WTC11 (cell line): ENCODE results near the gene PIGQ. TPM values are rescaled to one million over a fixed set of nuclear protein-coding genes. Genes with fewer than 3 reads are reported as not detected.
A peak's percentile ranks its signal among the peaks of the same experiment; 100 is the strongest.

Experiments used
- ATAC-seq: fragments of 200-7000 bp; cut with Tn5 transposase; 2 replicates; pipeline ENCODE4 v1.10.0; 2021; ENCODE audit warnings: mild to moderate bottlenecking, moderate library complexity
- CTCF ChIA-PET: fragments of 300-600 bp; sonication (Branson Sonifier 250); formaldehyde crosslinking; loops from one replicate; lab custom pipeline; 2021; ENCODE audit warnings: antibody characterized with exemption; lab: Charles Lee
- POLR2A ChIA-PET: fragments of 350-600 bp; sonication (Branson Sonifier 250); formaldehyde crosslinking; loops from one replicate; lab custom pipeline; 2021; ENCODE audit warnings: antibody characterized with exemption; lab: Charles Lee
- DNase-seq: peaks from one replicate; pipeline ENCODE4 v3.0.0; 2021; ENCODE audit warnings: low spot score
- H3K27ac Mint-ChIP-seq: 2 replicates; pipeline ENCODE4 v1.8.0; 2021; ENCODE audit warnings: mixed read lengths
- H3K27me3 Mint-ChIP-seq: 2 replicates; pipeline ENCODE4 v1.8.0; 2021; ENCODE audit warnings: low read depth, mild to moderate bottlenecking, moderate library complexity, mixed read lengths
- H3K36me3 Mint-ChIP-seq: 2 replicates; pipeline ENCODE4 v1.8.0; 2021; ENCODE audit warnings: mixed read lengths
- H3K4me1 Mint-ChIP-seq: 2 replicates; pipeline ENCODE4 v1.8.0; 2022; ENCODE audit warnings: mixed read lengths
- H3K4me3 Mint-ChIP-seq: 2 replicates; pipeline ENCODE4 v1.8.0; 2021; ENCODE audit warnings: mild to moderate bottlenecking, moderate library complexity, mixed read lengths
- H3K9me3 Mint-ChIP-seq: 2 replicates; pipeline ENCODE4 v1.8.0; 2021; ENCODE audit warnings: mixed read lengths
- ARID4B ChIP-seq: sonication (generic); formaldehyde crosslinking; IDR thresholded peaks from 2 replicates; pipeline ENCODE4 v1.8.0; 2023; ENCODE audit warnings: missing genetic modification reagents, mild to moderate bottlenecking, borderline replicate concordance
- ATF3 ChIP-seq: sonication (generic); formaldehyde crosslinking; conservative IDR thresholded peaks from 2 replicates; pipeline ENCODE4 v1.8.1; 2022; ENCODE audit warnings: mild to moderate bottlenecking, missing genetic modification reagents
- CREM ChIP-seq: sonication (generic); formaldehyde crosslinking; IDR thresholded peaks from 2 replicates; pipeline ENCODE4 v1.8.1; 2022; ENCODE audit warnings: mild to moderate bottlenecking, missing genetic modification reagents, moderate library complexity
- FOXJ3 ChIP-seq: sonication (generic); formaldehyde crosslinking; IDR thresholded peaks from 2 replicates; pipeline ENCODE4 v1.9.0; 2021; ENCODE audit warnings: missing genetic modification reagents, mild to moderate bottlenecking, borderline replicate concordance
- FOXK1 ChIP-seq: sonication (generic); formaldehyde crosslinking; IDR thresholded peaks from 2 replicates; pipeline ENCODE4 v1.8.0; 2022; ENCODE audit warnings: mild to moderate bottlenecking, moderate library complexity, missing genetic modification reagents
- FOXP1 ChIP-seq: sonication (generic); formaldehyde crosslinking; IDR thresholded peaks from 2 replicates; pipeline ENCODE4 v1.8.0; 2022; ENCODE audit warnings: missing genetic modification reagents, mild to moderate bottlenecking, moderate library complexity, borderline replicate concordance
- FOXP4 ChIP-seq: sonication (generic); formaldehyde crosslinking; IDR thresholded peaks from 2 replicates; pipeline ENCODE4 v1.8.0; 2022; ENCODE audit warnings: mild to moderate bottlenecking, missing genetic modification reagents
- JUN ChIP-seq: sonication (generic); formaldehyde crosslinking; IDR thresholded peaks from 2 replicates; pipeline ENCODE4 v1.8.0; 2023; ENCODE audit warnings: mild to moderate bottlenecking, missing genetic modification reagents
- MAX ChIP-seq: sonication (generic); formaldehyde crosslinking; IDR thresholded peaks from 2 replicates; pipeline ENCODE4 v1.8.0; 2022; ENCODE audit warnings: mild to moderate bottlenecking, missing genetic modification reagents
- NFE2L1 ChIP-seq: sonication (generic); formaldehyde crosslinking; IDR thresholded peaks from 2 replicates; pipeline ENCODE4 v1.8.1; 2023; ENCODE audit warnings: missing genetic modification reagents
- STAT6 ChIP-seq: sonication (generic); formaldehyde crosslinking; conservative IDR thresholded peaks from 2 replicates; pipeline ENCODE4 v1.8.1; 2023; ENCODE audit warnings: mild to moderate bottlenecking, low read depth, missing genetic modification reagents, moderate library complexity
- TCF7 ChIP-seq: sonication (generic); formaldehyde crosslinking; IDR thresholded peaks from 2 replicates; pipeline ENCODE4 v1.8.0; 2022; ENCODE audit warnings: mild to moderate bottlenecking, low read depth, missing genetic modification reagents, moderate library complexity
- TEAD4 ChIP-seq: sonication (generic); formaldehyde crosslinking; IDR thresholded peaks from 2 replicates; pipeline ENCODE4 v1.8.0; 2022; ENCODE audit warnings: mild to moderate bottlenecking, missing genetic modification reagents
- total RNA-seq: library from RNA; stranded (reverse); gene quantifications from 3 replicates; pipeline ENCODE4 v1.2.3, GENCODE V29; 2021

The PIGQ gene
- total RNA-seq, 1 experiment from 2014 or later, result 63.7 TPM

GRCh38 chr16:626787-627453, 57.2 kb downstream of the PIGQ start:
- no peak overlapping the region for H3K27ac Mint-ChIP-seq
- no peaks in the 10 kb centered on the region for H3K9me3 Mint-ChIP-seq
- peaks cover 37% of the 10 kb centered on the region for H3K4me1 Mint-ChIP-seq
- POLR2A ChIA-PET, result no interaction called here
- H3K27me3 Mint-ChIP-seq, result no peaks in the 10 kb centered on the region
- H3K36me3 Mint-ChIP-seq, result peaks cover 3% of the 10 kb centered on the region; the same call in 1 of the 2 replicates
- CTCF ChIA-PET, result interaction anchor here (2.2 kb wide), 1 partner anchor 22 kb away, joined by 8 read pairs; the partner anchor contains the start of gene WDR90
- DNase-seq (no peak), ATAC-seq (no peak)
- no peak for TF ChIP-seq MAX (CRISPR knock-in tag)
- no peak for TF ChIP-seq ARID4B (CRISPR knock-in tag)
- TF ChIP-seq ATF3 (CRISPR knock-in tag), result no peak
- no peak for TF ChIP-seq FOXJ3 (CRISPR knock-in tag)
- no peak for TF ChIP-seq FOXP1 (CRISPR knock-in tag)
- TF ChIP-seq CREM (CRISPR knock-in tag), result no peak
- TF ChIP-seq NFE2L1 (CRISPR knock-in tag), result no peak
- no peak for TF ChIP-seq FOXP4 (CRISPR knock-in tag)
- no peak overlapping the region for H3K4me3 Mint-ChIP-seq

- ATAC-seq (no peak), DNase-seq (no peak)
- H3K4me3 Mint-ChIP-seq, result no peak overlapping the region
- H3K4me1 Mint-ChIP-seq, result peaks cover 29% of the 10 kb centered on the region
- TF ChIP-seq TEAD4 (no peak), MAX (CRISPR knock-in tag) (peak; percentile 17; the same call in 1 of the 2 replicates), TCF7 (CRISPR knock-in tag) (no peak), STAT6 (CRISPR knock-in tag) (no peak), FOXK1 (no peak), JUN (CRISPR knock-in tag) (no peak)
- ChIA-PET CTCF (interaction anchor here (1.0 to 2.2 kb wide), 2 partner anchors 21 to 45 kb away, joined by 4 to 8 read pairs; partner anchors contain the start of gene WDR90), POLR2A (no interaction called here)
- H3K27ac Mint-ChIP-seq, result no peak overlapping the region
- no peaks in the 10 kb centered on the region for H3K9me3 Mint-ChIP-seq
- H3K36me3 Mint-ChIP-seq, result peaks cover 3% of the 10 kb centered on the region; the same call in 1 of the 2 replicates
- no peaks in the 10 kb centered on the region for H3K27me3 Mint-ChIP-seq
These were observed 57.9 kb downstream of the PIGQ start for GRCh38 chr16:627454-628239.
